DOHH2 (cell line): ENCODE data around the gene CAMTA2.

Experiments used
- H3F3A ChIP-seq: fragments of 200-600 bp; sonication (generic), shearing (Covaris generic); 2 replicates; pipeline ENCODE4 v1.6.0; 2016; ENCODE audit warnings: antibody characterized with exemption, mild to moderate bottlenecking; ENCODE audit not compliant: control insufficient read depth, insufficient read depth
- H3K27ac ChIP-seq: fragments of 200-600 bp; sonication (generic); 2 replicates; pipeline ENCODE4 v1.5.1; 2014; ENCODE audit warnings: low read depth, mild to moderate bottlenecking, low read length, moderate library complexity
- H3K27me3 ChIP-seq: fragments of 200-600 bp; sonication (generic); 2 replicates; pipeline ENCODE4 v1.6.1; 2014; ENCODE audit warnings: mild to moderate bottlenecking, low read length, mixed read lengths; ENCODE audit not compliant: control insufficient read depth
- H3K36me3 ChIP-seq: fragments of 200-600 bp; sonication (generic); 2 replicates; pipeline ENCODE4 v1.6.1; 2014; ENCODE audit warnings: mild to moderate bottlenecking, low read length, moderate library complexity, mixed read lengths; ENCODE audit not compliant: control insufficient read depth
- H3K4me1 ChIP-seq: fragments of 200-600 bp; sonication (generic); 2 replicates; pipeline ENCODE4 v1.6.1; 2014; ENCODE audit warnings: mild to moderate bottlenecking, low read length, mixed read lengths; ENCODE audit not compliant: control insufficient read depth
- H3K4me2 ChIP-seq: fragments of 200-600 bp; sonication (generic); 2 replicates; pipeline ENCODE4 v1.6.0; 2014; ENCODE audit warnings: mild to moderate bottlenecking, low read length, moderate library complexity
- H3K4me3 ChIP-seq: fragments of 200-600 bp; sonication (generic); 2 replicates; pipeline ENCODE4 v1.5.1; 2014; ENCODE audit warnings: mild to moderate bottlenecking, low read length, mixed read lengths
- H3K79me2 ChIP-seq: fragments of 200-600 bp; sonication (generic); 2 replicates; pipeline ENCODE4 v1.6.1; 2014; ENCODE audit warnings: mild to moderate bottlenecking, low read length, mixed read lengths; ENCODE audit not compliant: control insufficient read depth
- H3K9me2 ChIP-seq: fragments of 200-600 bp; sonication (generic); replicated peaks from 2 replicates; pipeline ENCODE4 v1.6.1; 2014; ENCODE audit warnings: mild to moderate bottlenecking, low read length, mixed read lengths; ENCODE audit not compliant: control insufficient read depth
- H3K9me3 ChIP-seq: fragments of 200-600 bp; sonication (generic); 2 replicates; pipeline ENCODE4 v1.6.1; 2014; ENCODE audit warnings: antibody characterized with exemption, low read length, mixed read lengths; ENCODE audit not compliant: control insufficient read depth, insufficient read depth
- H4K20me1 ChIP-seq: fragments of 200-600 bp; sonication (generic); 2 replicates; pipeline ENCODE4 v1.6.0; 2014; ENCODE audit warnings: low read depth, mild to moderate bottlenecking, antibody characterized with exemption, low read length, moderate library complexity; ENCODE audit not compliant: control insufficient read depth, insufficient read depth
- EZH2phosphoT487 ChIP-seq: fragments of 200-600 bp; sonication (generic); IDR thresholded peaks from 2 replicates; pipeline ENCODE4 v1.6.1; 2017; ENCODE audit warnings: borderline replicate concordance, mild to moderate bottlenecking, antibody characterized with exemption, low read length, moderate library complexity, mixed read lengths
- TF ChIP-seq, protein P1 (sequence below): fragments of 200-600 bp; sonication (generic); IDR thresholded peaks from one replicate; pipeline ENCODE4 v1.5.1; 2014; ENCODE audit warnings: antibody characterized with exemption, mild to moderate bottlenecking, low read depth, low read length; ENCODE audit not compliant: poor library complexity, severe bottlenecking

CAMTA2 gene

DNA sequence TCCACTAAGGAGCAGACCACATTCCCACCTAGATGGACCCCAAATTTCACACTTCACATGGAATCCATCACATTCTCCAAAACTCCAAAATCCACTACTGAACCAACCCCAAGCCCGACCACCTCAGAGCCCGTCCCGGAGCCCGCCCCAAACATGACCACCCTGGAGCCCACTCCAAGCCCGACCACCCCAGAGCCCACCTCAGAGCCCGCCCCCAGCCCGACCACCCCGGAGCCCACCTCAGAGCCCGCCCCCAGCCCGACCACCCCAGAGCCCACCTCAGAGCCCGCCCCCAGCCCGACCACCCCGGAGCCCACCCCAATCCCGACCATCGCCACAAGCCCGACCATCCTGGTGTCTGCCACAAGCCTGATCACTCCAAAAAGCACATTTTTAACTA lies 53.8 kb downstream of the CAMTA2 start:
- no peaks in the 10 kb centered on the region for H3K9me3 ChIP-seq
- H4K20me1 ChIP-seq = no peaks in the 10 kb centered on the region; the same call in 1 of the 2 replicates
- H3F3A ChIP-seq = no peaks in the 10 kb centered on the region
- H3K4me1 ChIP-seq = peaks cover 19% of the 10 kb centered on the region
- no peak for TF ChIP-seq EZH2phosphoT487
- TF ChIP-seq, protein P1, sequence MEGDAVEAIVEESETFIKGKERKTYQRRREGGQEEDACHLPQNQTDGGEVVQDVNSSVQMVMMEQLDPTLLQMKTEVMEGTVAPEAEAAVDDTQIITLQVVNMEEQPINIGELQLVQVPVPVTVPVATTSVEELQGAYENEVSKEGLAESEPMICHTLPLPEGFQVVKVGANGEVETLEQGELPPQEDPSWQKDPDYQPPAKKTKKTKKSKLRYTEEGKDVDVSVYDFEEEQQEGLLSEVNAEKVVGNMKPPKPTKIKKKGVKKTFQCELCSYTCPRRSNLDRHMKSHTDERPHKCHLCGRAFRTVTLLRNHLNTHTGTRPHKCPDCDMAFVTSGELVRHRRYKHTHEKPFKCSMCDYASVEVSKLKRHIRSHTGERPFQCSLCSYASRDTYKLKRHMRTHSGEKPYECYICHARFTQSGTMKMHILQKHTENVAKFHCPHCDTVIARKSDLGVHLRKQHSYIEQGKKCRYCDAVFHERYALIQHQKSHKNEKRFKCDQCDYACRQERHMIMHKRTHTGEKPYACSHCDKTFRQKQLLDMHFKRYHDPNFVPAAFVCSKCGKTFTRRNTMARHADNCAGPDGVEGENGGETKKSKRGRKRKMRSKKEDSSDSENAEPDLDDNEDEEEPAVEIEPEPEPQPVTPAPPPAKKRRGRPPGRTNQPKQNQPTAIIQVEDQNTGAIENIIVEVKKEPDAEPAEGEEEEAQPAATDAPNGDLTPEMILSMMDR = no peak
- H3K9me2 ChIP-seq = no peaks in the 10 kb centered on the region
- H3K79me2 ChIP-seq = peaks cover 11% of the 10 kb centered on the region
- no peak overlapping the region for H3K4me3 ChIP-seq
- H3K27ac ChIP-seq = no peak overlapping the region
- no peak overlapping the region for H3K4me2 ChIP-seq
- H3K27me3 ChIP-seq = no peaks in the 10 kb centered on the region
- peaks cover 34% of the 10 kb centered on the region for H3K36me3 ChIP-seq

DNA sequence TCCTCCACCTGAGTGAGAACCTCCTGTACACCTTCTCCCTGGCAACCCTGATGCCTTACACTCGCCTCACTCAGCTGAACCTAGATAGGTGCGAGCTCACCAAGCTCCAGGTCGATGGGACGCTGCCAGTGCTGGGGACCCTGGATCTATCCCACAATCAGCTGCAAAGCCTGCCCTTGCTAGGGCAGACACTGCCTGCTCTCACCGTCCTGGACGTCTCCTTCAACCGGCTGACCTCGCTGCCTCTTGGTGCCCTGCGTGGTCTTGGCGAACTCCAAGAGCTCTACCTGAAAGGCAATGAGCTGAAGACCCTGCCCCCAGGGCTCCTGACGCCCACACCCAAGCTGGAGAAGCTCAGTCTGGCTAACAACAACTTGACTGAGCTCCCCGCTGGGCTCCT lies 54.7 kb downstream of the CAMTA2 start:
- H3K4me3 ChIP-seq = no peak overlapping the region
- H3K4me1 ChIP-seq = peaks cover 11% of the 10 kb centered on the region
- H4K20me1 ChIP-seq = no peaks in the 10 kb centered on the region; the same call in 1 of the 2 replicates
- no peaks in the 10 kb centered on the region for H3K9me3 ChIP-seq
- H3K79me2 ChIP-seq = peaks cover 2% of the 10 kb centered on the region
- H3K9me2 ChIP-seq = no peaks in the 10 kb centered on the region
- no peaks in the 10 kb centered on the region for H3K27me3 ChIP-seq
- TF ChIP-seq EZH2phosphoT487 = no peak
- TF ChIP-seq, protein P1 = no peak
- peaks cover 25% of the 10 kb centered on the region for H3K36me3 ChIP-seq
- no peak overlapping the region for H3K27ac ChIP-seq
- no peak overlapping the region for H3K4me2 ChIP-seq
- no peaks in the 10 kb centered on the region for H3F3A ChIP-seq

DNA sequence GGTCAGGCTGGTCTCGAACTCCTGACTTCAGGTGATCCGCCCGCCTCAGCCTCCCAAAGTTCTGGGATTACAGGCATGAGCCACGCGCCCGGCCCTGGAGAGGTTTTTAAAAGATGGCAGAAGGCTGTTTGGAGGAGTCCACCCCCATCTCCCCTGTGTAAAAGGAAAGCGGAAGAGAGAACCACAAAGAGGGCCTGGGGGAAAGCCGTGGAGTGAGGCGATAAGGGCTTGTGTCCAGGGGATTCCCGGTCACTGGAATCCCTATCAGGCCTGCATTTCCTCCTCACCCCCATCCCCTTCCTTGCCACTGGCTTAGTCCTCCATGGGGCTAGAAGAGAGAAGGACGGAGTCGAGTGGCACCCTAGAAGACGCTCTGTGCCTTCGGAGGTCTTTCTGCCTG lies 55.5 kb downstream of the CAMTA2 start, which contains the start of gene GP1BA:
Gene GP1BA, plus strand, starts transcription at position 315 of the 400 bp plus-strand sequence. CDS start 328 bp downstream, outside the sequence.
- Histone ChIP-seq H3K27ac (no peak within 1 kb of the TSS), H3K9me3 (no peaks in the 10 kb centered on the region), H4K20me1 (no peaks in the 10 kb centered on the region; the same call in 1 of the 2 replicates), H3K9me2 (no peaks in the 10 kb centered on the region), H3K36me3 (peaks cover 17% of the 10 kb centered on the region), H3K27me3 (no peaks in the 10 kb centered on the region), H3K4me1 (peaks cover 11% of the 10 kb centered on the region), H3K4me2 (no peak within 1 kb of the TSS), H3K79me2 (no peaks in the 10 kb centered on the region), H3F3A (no peaks in the 10 kb centered on the region), H3K4me3 (no peak within 1 kb of the TSS)
- TF ChIP-seq EZH2phosphoT487 = no peak
- TF ChIP-seq, protein P1 = no peak
